Dermis blood vessel endothelial cell (primary cell): Measurements from ENCODE around the gene NXN. TPM values are rescaled to one million over a fixed set of nuclear protein-coding genes. Genes with fewer than 3 reads are reported as not detected.
"Not testable (repeated sequence)": the region's sequence is repeated elsewhere in the genome, so short reads cannot be mapped to it uniquely, and the experiment has no call there.

Experiments
- DNase-seq: peaks from one replicate; pipeline ENCODE4 v3.0.0; 2010
- total RNA-seq: library from RNA; depleted of rRNA; stranded (reverse); fragments of >200 nt; gene quantifications from 2 replicates; pipeline ENCODE4 v1.2.3, GENCODE V29; 2014

The NXN gene
- total RNA-seq, 1 donor from 2014 or later = 123 TPM

- no peak for DNase-seq
Measured at GRCh38 chr17:856149-856548, 123.4 kb downstream of the NXN start.

GRCh38 chr17:855569-855968 is 124.0 kb downstream of the NXN start:
- no peak for DNase-seq

- not testable (repeated sequence) for DNase-seq
Measured at GRCh38 chr17:852850-853249, 126.7 kb downstream of the NXN start.

GRCh38 chr17:852349-852748 is 127.2 kb downstream of the NXN start:
- no peak for DNase-seq

GRCh38 chr17:851924-852323 is 127.7 kb downstream of the NXN start:
- no peak for DNase-seq

- DNase-seq = no peak
Measured at GRCh38 chr17:850851-851763, 128.5 kb downstream of the NXN start.

GRCh38 chr17:850086-850850 is 129.3 kb downstream of the NXN start:
- no peak for DNase-seq

GRCh38 chr17:848402-848801 is 131.2 kb downstream of the NXN start:
- DNase-seq = peak; percentile 19

- DNase-seq = peak; percentile 60
Measured at GRCh38 chr17:846901-847843, 132.4 kb downstream of the NXN start.

GRCh38 chr17:841313-841712 is 138.3 kb downstream of the NXN start:
- no peak for DNase-seq

- no peak for DNase-seq
Measured at GRCh38 chr17:838486-838885, 141.1 kb downstream of the NXN start.

GRCh38 chr17:836151-836550 is 143.4 kb downstream of the NXN start:
- DNase-seq = no peak

- DNase-seq = not testable (repeated sequence)
Measured at GRCh38 chr17:835721-836120, 143.9 kb downstream of the NXN start.

- DNase-seq = no peak
Measured at GRCh38 chr17:835263-835662, 144.3 kb downstream of the NXN start.

GRCh38 chr17:834136-834535 is 145.4 kb downstream of the NXN start:
- no peak for DNase-seq

- DNase-seq = no peak
Measured at GRCh38 chr17:830950-831349, 148.6 kb downstream of the NXN start.

GRCh38 chr17:830381-830780 is 149.2 kb downstream of the NXN start:
- DNase-seq = no peak

- not testable (repeated sequence) for DNase-seq
Measured at GRCh38 chr17:829614-830013, 150.0 kb downstream of the NXN start.

GRCh38 chr17:828761-829160 is 150.8 kb downstream of the NXN start:
- DNase-seq = no peak

- no peak for DNase-seq
Measured at GRCh38 chr17:826778-827177, 152.8 kb downstream of the NXN start.

- DNase-seq = no peak
Measured at GRCh38 chr17:825216-825615, 154.4 kb downstream of the NXN start.

- DNase-seq = no peak
Measured at GRCh38 chr17:824378-824777, 155.2 kb downstream of the NXN start.

- DNase-seq = no peak
Measured at GRCh38 chr17:823501-823902, 156.1 kb downstream of the NXN start.
